ENCODE measurements around the gene ZNF101. TPM values are rescaled to one million over a fixed set of nuclear protein-coding genes. Genes with fewer than 3 reads are reported as not detected.
A peak's percentile ranks its signal among the peaks of the same experiment; 100 is the strongest.
"Not testable (repeated sequence)": the region's sequence is repeated elsewhere in the genome, so short reads cannot be mapped to it uniquely, and the experiment has no call there.

ZNF101 gene
- polyA plus RNA-seq, 3 donors: 16.6 to 20.1 (median 16.9) TPM

- DNase-seq (ENCODE audit: low read depth in 3 of 3, low spot score in 2 of 3): no peak
Measured at GRCh38 chr19:19659646-19660245, 8.9 kb upstream of the ZNF101 start.

DNA sequence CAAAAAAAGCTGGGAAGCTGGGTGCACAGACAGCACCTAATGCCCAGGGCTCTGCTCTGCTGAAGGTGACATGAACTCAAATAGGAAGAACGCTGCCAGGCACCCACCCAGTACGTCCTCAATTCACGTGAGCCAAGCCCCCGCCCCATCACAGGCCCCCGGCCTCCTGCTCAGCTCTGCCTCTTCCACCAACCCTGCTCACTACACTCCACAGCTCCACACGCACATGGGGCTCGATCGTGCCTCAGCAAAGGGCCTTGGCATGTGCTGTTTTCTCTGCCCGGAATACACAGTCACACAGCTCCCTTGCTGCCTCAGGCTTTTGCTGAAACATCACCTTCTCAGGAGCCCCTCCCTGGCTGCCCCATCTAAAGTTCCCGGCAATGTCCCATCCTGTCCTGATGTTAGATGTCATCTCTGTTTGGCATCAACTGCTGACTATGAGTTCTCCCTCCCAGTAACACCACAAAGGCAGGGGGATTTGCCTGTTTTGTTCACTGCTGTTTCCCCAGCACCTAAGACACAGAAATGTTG, 7.4 kb upstream of the ZNF101 start:
- DNase-seq (ENCODE audit: low read depth in 3 of 3, low spot score in 2 of 3): no peak

GRCh38 chr19:19661675-19662251, 6.9 kb upstream of the ZNF101 start:
- DNase-seq (ENCODE audit: low read depth in 3 of 3, low spot score in 2 of 3): no peak

- DNase-seq (ENCODE audit: low read depth in 3 of 3, low spot score in 2 of 3): no peak
Measured at GRCh38 chr19:19662344-19662743, 6.3 kb upstream of the ZNF101 start.

- DNase-seq (ENCODE audit: low read depth in 3 of 3, low spot score in 2 of 3): no peak
Measured at GRCh38 chr19:19662871-19663255, 5.8 kb upstream of the ZNF101 start.

- peak; percentile 90 to 93 (median 92) for DNase-seq (ENCODE audit: low read depth in 3 of 3, low spot score in 2 of 3)
Measured at GRCh38 chr19:19663256-19664120, 5.2 kb upstream of the ZNF101 start, which contains the start of gene ATP13A1. Gene ATP13A1 (minus strand): TSS chr19:19663676. CDS start chr19:19663666, 10 bp downstream.

DNA sequence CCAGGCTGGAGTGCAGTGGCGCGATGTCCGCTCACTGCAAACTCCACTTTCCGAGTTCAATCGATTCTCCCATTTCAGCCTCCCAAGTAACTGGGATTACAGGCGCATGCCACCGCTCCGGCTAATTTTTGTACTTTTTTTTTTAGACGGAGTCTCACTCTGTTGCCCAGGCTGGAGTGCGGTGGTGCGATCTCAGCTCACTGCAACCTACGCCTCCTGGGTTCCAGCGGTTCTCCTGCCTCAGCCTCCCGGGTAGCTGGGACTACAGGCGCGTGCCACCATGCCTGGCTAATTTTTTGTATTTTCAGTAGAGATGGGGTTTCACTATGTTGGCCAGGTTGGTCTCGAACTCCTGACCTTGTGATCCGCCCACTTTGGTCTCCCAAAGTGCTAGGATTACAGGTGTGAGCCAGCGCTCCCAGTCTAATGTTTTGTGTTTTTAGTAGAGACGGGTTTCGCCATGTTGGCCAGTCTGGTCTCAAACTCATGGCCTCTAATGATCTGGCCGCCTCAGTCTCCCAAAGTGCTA, 3.2 kb upstream of the ZNF101 start:
- not testable (repeated sequence) for DNase-seq (ENCODE audit: low read depth in 3 of 3, low spot score in 2 of 3)

- DNase-seq (ENCODE audit: low read depth in 3 of 3, low spot score in 2 of 3): no peak
Measured at GRCh38 chr19:19670070-19670551, 1.5 kb downstream of the ZNF101 start.

- no peak for DNase-seq (ENCODE audit: low read depth in 3 of 3, low spot score in 2 of 3)
Measured at GRCh38 chr19:19672816-19673215, 4.2 kb downstream of the ZNF101 start.

- DNase-seq (ENCODE audit: low read depth in 3 of 3, low spot score in 2 of 3): no peak
Measured at GRCh38 chr19:19674315-19674714, 5.7 kb downstream of the ZNF101 start.

- no peak for DNase-seq (ENCODE audit: low read depth in 3 of 3, low spot score in 2 of 3)
Measured at GRCh38 chr19:19677579-19677978, 8.9 kb downstream of the ZNF101 start.

DNA sequence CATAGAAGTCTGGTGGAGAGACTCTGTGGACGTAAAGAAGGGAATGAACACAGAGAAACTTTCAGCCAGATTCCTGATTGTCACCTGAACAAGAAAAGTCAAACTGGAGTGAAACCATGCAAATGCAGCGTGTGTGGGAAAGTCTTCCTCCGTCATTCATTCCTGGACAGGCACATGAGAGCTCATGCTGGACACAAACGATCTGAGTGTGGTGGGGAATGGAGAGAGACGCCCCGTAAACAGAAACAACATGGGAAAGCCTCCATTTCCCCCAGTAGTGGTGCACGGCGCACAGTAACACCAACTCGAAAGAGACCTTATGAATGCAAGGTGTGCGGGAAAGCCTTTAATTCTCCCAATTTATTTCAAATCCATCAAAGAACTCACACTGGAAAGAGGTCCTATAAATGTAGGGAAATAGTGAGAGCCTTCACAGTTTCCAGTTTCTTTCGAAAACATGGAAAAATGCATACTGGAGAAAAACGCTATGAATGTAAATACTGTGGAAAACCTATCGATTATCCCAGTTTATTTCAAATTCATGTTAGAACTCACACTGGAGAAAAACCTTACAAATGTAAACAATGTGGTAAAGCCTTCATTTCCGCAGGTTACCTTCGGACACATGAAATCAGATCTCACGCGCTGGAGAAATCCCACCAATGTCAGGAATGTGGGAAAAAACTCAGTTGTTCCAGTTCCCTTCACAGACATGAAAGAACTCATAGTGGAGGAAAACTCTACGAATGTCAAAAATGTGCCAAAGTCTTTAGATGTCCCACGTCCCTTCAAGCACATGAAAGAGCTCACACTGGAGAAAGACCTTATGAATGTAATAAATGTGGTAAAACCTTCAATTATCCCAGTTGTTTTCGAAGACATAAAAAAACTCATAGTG, 10.8 kb downstream of the ZNF101 start:
- DNase-seq (ENCODE audit: low read depth in 3 of 3, low spot score in 2 of 3): no peak

DNA sequence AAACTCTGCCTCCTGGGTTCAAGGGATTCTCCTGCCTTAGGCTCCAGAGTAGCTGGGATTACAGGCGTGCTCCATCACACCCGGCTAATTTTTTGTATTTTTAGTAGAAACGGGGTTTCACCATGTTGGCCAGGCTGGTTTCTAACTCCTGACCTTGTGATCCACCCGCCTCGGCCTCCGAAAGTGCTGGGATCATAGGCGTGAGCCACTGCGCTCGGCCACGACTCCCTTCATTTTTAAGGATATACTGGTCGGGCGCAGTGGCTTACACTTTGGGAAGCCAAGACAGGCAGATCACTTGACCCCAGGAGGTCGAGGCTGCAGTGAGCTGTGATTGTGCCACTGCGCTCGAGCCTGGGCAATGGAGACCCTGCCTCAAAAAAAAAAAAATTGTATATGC, 17.5 kb downstream of the ZNF101 start:
- DNase-seq (ENCODE audit: low read depth in 3 of 3, low spot score in 2 of 3): not testable (repeated sequence)

GRCh38 chr19:19686580-19686979, 17.9 kb downstream of the ZNF101 start:
- DNase-seq (ENCODE audit: low read depth in 3 of 3, low spot score in 2 of 3): no peak

DNA sequence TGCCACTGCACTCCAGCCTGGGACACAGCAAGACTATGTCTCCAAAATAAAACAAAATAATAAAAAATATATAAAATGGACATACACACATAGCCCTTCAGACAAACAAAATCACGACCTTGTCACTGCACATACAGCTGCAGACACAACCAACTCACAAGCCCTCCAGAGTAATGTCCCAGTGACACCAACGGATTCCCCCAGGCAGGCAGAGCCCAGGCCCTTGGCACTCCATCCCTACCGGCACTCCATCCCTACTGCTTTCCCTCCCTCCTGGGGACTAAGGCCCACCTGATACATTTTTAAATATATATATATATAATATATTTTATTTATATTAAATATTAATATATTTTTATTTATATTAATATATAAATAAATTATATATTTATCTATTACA, 18.5 kb downstream of the ZNF101 start:
- no peak for DNase-seq (ENCODE audit: low read depth in 3 of 3, low spot score in 2 of 3)

GRCh38 chr19:19689023-19689422, 20.4 kb downstream of the ZNF101 start:
- not testable (repeated sequence) for DNase-seq (ENCODE audit: low read depth in 3 of 3, low spot score in 2 of 3)

GRCh38 chr19:19691683-19692082, 23.0 kb downstream of the ZNF101 start:
- DNase-seq (ENCODE audit: low read depth in 3 of 3, low spot score in 2 of 3): no peak

DNA sequence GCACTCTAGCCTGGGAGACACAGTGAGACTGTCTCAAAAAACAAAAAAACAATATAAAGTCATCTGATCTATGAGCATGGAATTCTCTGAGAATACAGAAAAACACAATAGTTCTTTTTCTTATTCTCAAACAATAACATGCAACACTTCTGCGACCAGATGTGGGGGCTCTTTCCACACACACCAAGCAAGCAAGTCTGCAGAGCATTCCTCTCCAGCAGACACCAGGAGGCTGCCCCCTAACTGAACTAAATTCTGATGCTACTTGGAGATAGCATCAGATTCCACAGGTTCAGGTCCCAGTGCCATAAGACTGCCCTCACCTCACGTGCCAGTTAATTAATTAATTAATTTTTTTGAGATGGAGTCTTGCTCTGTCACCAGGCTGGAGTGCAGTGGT, 27.7 kb downstream of the ZNF101 start:
- DNase-seq (ENCODE audit: low read depth in 3 of 3, low spot score in 2 of 3): no peak

GRCh38 chr19:19697589-19697988, 28.9 kb downstream of the ZNF101 start:
- no peak for DNase-seq (ENCODE audit: low read depth in 3 of 3, low spot score in 2 of 3)

DNA sequence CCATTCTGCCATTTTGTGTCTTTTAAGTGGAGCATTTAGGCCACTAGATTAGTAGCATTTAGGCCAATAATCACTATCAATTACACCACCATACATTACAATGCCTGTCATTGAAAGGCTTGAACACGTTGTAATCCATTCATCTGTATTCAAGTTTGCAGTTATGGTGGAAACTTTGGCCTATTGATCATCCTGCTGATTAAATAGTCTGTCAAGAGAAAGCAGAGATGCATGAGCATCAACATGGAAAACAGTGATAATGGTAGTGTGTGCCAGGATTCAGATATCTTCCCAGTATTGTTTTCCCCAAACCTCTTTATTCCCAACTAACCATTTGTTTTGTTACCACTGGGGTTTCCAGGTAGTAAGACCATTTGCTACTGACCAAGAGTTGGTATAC, 31.9 kb downstream of the ZNF101 start:
- DNase-seq (ENCODE audit: low read depth in 3 of 3, low spot score in 2 of 3): not testable (repeated sequence)

Data from right renal cortex interstitium (tissue), 3 donors.